ENCODE results near the gene MTHFSD.
A peak's percentile ranks its signal among the peaks of the same experiment; 100 is the strongest.

MTHFSD gene

DNA sequence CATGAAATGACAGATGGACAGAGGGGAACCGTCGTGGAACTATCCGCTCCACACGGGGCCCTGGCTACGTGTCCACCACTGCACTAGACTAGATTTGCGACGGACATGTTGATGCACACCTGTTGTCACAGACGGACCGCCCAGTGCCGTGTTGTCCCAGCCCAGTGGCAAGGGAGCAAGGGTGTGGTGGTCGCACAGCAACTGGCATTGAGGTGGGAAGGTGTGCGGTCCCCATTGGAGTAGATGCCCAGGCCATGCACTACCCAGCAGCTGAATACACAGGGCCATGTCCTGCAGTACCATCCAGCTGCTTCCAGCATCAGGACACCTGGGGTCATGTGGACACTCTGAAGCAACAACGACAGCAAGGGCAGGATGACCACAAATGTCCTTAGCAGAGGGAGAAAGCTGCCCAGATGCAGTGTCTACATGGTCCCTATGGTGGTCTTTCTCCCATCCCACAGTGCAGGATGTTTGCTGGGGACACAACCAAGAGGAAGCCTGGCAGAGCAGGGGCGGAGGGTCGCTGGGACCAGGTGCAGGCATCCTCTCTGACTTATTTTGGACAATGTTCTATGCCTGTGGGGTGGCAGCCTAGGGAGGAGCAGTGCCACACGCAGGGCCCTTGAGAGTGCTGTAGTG lies 35.9 kb downstream of the MTHFSD start:
- Histone ChIP-seq H3K9me3 (ENCODE audit: severe bottlenecking) (no peaks in the 10 kb centered on the region), H3K27ac (no peak overlapping the region), H3K4me3 (ENCODE audit: low read depth, low read length) (no peak overlapping the region), H3K36me3 (no peaks in the 10 kb centered on the region), H3K27me3 (ENCODE audit: insufficient read depth, low read depth, severe bottlenecking) (peaks cover 41% of the 10 kb centered on the region)
- DNase-seq = no peak
- TF ChIP-seq, protein P1, sequence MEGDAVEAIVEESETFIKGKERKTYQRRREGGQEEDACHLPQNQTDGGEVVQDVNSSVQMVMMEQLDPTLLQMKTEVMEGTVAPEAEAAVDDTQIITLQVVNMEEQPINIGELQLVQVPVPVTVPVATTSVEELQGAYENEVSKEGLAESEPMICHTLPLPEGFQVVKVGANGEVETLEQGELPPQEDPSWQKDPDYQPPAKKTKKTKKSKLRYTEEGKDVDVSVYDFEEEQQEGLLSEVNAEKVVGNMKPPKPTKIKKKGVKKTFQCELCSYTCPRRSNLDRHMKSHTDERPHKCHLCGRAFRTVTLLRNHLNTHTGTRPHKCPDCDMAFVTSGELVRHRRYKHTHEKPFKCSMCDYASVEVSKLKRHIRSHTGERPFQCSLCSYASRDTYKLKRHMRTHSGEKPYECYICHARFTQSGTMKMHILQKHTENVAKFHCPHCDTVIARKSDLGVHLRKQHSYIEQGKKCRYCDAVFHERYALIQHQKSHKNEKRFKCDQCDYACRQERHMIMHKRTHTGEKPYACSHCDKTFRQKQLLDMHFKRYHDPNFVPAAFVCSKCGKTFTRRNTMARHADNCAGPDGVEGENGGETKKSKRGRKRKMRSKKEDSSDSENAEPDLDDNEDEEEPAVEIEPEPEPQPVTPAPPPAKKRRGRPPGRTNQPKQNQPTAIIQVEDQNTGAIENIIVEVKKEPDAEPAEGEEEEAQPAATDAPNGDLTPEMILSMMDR (IDR thresholded peaks at IDR 0.05; ENCODE audit: low read depth, low read length) = no peak

DNA sequence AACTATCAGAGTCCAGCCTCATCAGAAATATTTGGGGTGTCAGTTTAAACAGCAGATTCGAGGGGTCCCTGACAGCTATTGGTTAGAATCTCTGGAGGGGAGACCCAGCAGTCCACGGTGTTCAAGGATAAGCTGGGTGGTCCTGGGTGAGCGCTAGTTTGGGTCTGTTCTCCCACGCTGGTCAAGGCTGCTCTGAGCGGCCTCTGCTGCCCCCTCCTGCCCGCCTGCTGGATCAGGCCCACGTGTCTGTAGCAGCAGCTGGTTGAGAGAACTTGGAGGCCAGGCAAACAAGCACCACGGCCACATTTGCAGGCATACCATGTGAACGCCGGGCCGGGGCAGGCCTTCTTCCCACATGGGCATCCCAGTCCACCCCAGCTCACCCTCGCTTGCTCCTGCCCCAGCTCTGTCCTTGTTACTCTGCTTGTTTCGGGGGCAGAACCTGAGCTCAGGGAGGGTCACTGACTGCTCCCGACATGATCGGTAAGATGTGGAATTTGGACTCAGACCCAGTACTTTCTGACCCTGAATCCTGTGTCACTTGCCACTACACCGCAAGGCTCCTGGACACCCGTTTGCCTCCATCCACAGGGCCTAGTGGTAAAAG lies 37.3 kb downstream of the MTHFSD start:
- H3K27ac ChIP-seq = no peak overlapping the region
- no peak overlapping the region for H3K4me3 ChIP-seq (ENCODE audit: low read depth, low read length)
- no peaks in the 10 kb centered on the region for H3K36me3 ChIP-seq
- H3K9me3 ChIP-seq (ENCODE audit: severe bottlenecking) = no peaks in the 10 kb centered on the region
- peaks cover 43% of the 10 kb centered on the region for H3K27me3 ChIP-seq (ENCODE audit: insufficient read depth, low read depth, severe bottlenecking)
- DNase-seq = peak; percentile 54
- TF ChIP-seq, protein P1 (IDR thresholded peaks at IDR 0.05; ENCODE audit: low read depth, low read length) = peak; percentile 74

DNA sequence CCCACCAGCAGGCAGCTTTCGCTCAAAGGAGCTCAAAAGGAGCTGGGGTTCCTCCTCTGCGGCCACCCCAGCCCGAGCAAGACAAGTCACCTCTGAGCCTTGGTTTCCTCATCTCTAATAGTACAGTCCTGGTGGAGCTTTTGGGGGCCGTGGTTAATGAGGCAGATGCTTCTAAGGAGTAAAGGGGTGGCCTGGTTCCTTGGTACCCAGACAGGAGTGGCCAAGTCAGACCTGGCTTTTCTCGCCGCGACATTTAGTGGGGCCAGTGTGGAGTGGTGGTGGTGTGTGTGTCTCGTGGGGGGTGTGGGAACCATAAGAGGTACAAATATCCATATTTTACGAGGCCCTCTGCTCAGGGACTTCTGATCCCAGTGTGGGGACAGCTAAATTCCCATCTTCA lies 38.0 kb downstream of the MTHFSD start:
- DNase-seq = no peak
- no peaks in the 10 kb centered on the region for H3K9me3 ChIP-seq (ENCODE audit: severe bottlenecking)
- H3K36me3 ChIP-seq = no peaks in the 10 kb centered on the region
- peaks cover 50% of the 10 kb centered on the region for H3K27me3 ChIP-seq (ENCODE audit: insufficient read depth, low read depth, severe bottlenecking)
- H3K27ac ChIP-seq = no peak overlapping the region
- H3K4me3 ChIP-seq (ENCODE audit: low read depth, low read length) = no peak overlapping the region
- TF ChIP-seq, protein P1 (IDR thresholded peaks at IDR 0.05; ENCODE audit: low read depth, low read length) = no peak

DNA sequence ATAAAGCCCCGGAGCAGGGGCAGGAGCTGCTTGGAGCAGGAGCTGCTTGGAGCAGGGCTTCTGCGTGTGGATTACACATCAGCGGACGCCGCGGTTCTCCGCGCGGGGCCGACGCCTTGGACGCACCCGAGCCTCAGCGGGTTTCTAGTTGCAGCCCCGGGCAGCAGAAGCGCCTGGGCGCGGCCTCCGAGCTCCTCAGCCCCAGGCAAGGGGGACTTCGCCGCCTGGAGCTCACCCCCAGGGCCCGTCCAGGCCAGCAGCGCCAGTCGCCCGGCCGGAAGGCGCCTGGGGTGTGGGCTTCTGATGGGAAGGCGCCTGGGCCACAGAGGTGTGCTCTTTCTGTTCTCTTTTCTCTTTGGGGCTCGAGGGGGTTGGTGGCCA lies 38.4 kb downstream of the MTHFSD start:
- Histone ChIP-seq H3K36me3 (no peaks in the 10 kb centered on the region), H3K27me3 (ENCODE audit: insufficient read depth, low read depth, severe bottlenecking) (peaks cover 54% of the 10 kb centered on the region), H3K4me3 (ENCODE audit: low read depth, low read length) (no peak overlapping the region), H3K27ac (no peak overlapping the region), H3K9me3 (ENCODE audit: severe bottlenecking) (no peaks in the 10 kb centered on the region)
- TF ChIP-seq, protein P1 (IDR thresholded peaks at IDR 0.05; ENCODE audit: low read depth, low read length) = no peak
- peak; percentile 24 for DNase-seq

DNA sequence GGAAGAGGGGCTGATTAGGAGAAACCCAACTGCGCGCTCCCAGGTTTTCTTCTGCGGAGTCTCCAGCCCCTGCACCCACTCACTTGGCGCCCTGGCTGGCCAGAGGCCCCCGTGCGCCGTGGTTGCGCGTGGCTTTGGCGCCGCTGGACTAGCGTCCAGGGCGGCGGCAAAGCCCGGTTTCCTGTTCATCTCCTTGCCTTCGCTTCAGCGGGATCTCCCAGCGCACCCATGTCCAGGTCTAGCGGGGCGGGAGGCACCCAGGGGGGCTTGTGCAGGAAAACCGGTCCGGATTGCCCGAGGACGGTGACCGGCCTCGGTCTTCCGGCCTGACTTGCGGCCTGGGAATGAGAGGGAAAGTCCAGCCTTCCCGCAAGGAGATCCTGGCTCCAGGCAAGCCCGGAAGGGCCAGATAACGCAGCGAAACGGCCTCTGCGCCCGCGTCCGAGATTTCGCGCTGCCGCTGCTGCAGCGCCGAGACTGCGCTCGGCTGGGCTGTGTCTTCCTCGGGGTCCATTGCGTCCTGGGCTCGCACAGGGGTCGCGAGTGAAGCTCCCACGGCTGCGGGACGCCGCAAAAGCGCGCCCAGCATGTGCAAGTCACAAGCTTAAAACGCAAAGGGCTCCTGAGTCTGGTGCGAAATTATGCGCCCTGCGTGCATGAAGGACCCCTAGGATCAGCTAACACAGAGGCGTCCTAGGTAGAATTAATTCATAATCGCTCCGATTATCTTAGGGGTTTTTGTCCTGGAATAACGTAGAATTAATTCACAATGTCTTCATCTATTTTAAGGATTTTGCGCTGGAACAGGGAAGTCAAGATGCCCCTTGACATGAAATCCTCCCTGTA lies 39.0 kb downstream of the MTHFSD start:
- peaks cover 58% of the 10 kb centered on the region for H3K27me3 ChIP-seq (ENCODE audit: insufficient read depth, low read depth, severe bottlenecking)
- H3K4me3 ChIP-seq (ENCODE audit: low read depth, low read length) = peak overlapping the region; percentile 22; the same call in 1 of the 2 replicates
- DNase-seq = no peak
- no peaks in the 10 kb centered on the region for H3K9me3 ChIP-seq (ENCODE audit: severe bottlenecking)
- H3K36me3 ChIP-seq = no peaks in the 10 kb centered on the region
- no peak overlapping the region for H3K27ac ChIP-seq
- TF ChIP-seq, protein P1 (IDR thresholded peaks at IDR 0.05; ENCODE audit: low read depth, low read length) = no peak

All from WERI-Rb-1 (cell line).